Type B pancreatic cell (in vitro differentiated cells): Measurements from ENCODE around the gene RC3H2. TPM values are rescaled to one million over a fixed set of nuclear protein-coding genes. Genes with fewer than 3 reads are reported as not detected.
"Not testable (repeated sequence)": the region's sequence is repeated elsewhere in the genome, so short reads cannot be mapped to it uniquely, and the experiment has no call there.

ENCODE experiments used
- DNase-seq: peaks from one replicate; pipeline ENCODE4 v3.0.0; 2021; ENCODE audit warnings: mixed read lengths; ENCODE audit not compliant: unreplicated experiment; ENCODE audit errors: extremely low spot score
- H3K27ac Mint-ChIP-seq: 2 replicates; pipeline ENCODE4 v1.8.0; 2021; ENCODE audit warnings: mild to moderate bottlenecking, mixed read lengths
- H3K27me3 Mint-ChIP-seq: 2 replicates; pipeline ENCODE4 v1.8.0; 2021; ENCODE audit warnings: mixed read lengths
- H3K36me3 Mint-ChIP-seq: 2 replicates; pipeline ENCODE4 v1.8.0; 2021; ENCODE audit warnings: mixed read lengths
- H3K4me1 Mint-ChIP-seq: one replicate; pipeline ENCODE4 v1.8.0; 2021; ENCODE audit warnings: mixed read lengths; ENCODE audit not compliant: unreplicated experiment
- H3K4me3 Mint-ChIP-seq: 2 replicates; pipeline ENCODE4 v1.8.0; 2021; ENCODE audit warnings: mild to moderate bottlenecking, mixed read lengths
- H3K9me3 Mint-ChIP-seq: 2 replicates; pipeline ENCODE4 v1.8.0; 2021; ENCODE audit warnings: mixed read lengths
- total RNA-seq: library from RNA; stranded (reverse); gene quantifications from 2 replicates; pipeline ENCODE4 v1.2.1, GENCODE V29; 2021; ENCODE audit warnings: low replicate concordance
- TF ChIP-seq, protein P1 (sequence below): fragments of 200-600 bp; sonication (generic); conservative IDR thresholded peaks from 2 replicates; pipeline ENCODE4 v1.5.0; 2021; ENCODE audit warnings: antibody characterized with exemption, mild to moderate bottlenecking

The RC3H2 gene
- total RNA-seq, 1 donor from 2014 or later: 57.7 TPM

DNA sequence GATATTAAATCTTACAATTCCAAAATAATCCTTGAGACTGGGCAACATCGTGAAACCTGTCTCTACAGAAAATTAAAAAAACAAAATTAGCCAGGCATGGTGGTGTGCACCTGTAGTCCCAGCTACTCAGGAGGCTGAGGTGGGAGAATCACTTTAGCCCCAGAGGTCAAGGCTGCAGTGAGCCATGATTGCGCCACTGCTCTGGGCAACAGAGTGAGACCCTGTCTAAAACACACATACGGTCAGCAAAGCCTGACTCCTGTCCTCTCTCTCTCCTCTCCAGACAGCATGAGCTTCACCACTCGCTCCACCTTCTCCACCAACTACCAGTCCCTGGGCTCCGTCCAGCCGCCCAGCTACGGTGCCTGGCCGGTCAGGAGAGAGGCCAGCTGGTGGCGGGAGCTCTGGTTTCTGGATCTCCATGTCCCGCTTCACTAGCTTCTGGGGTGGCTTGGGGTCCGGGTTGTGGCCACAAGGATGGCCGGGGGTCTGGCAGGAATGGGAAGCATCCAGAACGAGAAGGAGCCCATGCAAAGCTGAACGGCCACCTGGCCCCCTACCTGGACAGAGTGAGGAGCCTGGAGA lies 67.8 kb downstream of the RC3H2 start:
- peaks cover 7% of the 10 kb centered on the region for H3K9me3 Mint-ChIP-seq
- peaks cover 3% of the 10 kb centered on the region for H3K27me3 Mint-ChIP-seq
- no peaks in the 10 kb centered on the region for H3K4me1 Mint-ChIP-seq

DNA sequence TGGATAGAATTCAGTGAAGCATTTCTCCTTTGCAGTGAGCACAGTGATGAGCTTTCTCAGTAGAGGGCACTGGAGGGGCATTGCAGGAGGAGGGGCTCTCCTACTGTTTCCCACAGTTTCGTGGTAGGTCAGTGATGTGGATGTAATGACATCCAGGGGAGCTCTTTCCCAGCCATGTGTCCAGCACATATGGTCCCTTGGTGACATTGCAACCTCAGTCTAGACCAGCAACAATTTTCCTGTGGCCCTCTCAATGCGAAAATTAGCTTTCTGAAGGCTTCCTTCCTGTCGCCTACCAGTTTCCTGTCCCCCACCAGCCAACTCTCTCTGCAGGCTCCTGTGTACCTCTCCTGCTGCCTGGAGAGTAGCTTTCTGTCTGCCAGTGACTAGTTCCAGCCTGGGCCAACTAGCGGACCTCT lies 69.8 kb downstream of the RC3H2 start:
- Mint-ChIP-seq H3K27ac (no peak overlapping the region), H3K4me1 (no peaks in the 10 kb centered on the region), H3K9me3 (peaks cover 7% of the 10 kb centered on the region), H3K4me3 (no peak overlapping the region), H3K27me3 (peaks cover 3% of the 10 kb centered on the region), H3K36me3 (no peaks in the 10 kb centered on the region)
- TF ChIP-seq, protein P1, sequence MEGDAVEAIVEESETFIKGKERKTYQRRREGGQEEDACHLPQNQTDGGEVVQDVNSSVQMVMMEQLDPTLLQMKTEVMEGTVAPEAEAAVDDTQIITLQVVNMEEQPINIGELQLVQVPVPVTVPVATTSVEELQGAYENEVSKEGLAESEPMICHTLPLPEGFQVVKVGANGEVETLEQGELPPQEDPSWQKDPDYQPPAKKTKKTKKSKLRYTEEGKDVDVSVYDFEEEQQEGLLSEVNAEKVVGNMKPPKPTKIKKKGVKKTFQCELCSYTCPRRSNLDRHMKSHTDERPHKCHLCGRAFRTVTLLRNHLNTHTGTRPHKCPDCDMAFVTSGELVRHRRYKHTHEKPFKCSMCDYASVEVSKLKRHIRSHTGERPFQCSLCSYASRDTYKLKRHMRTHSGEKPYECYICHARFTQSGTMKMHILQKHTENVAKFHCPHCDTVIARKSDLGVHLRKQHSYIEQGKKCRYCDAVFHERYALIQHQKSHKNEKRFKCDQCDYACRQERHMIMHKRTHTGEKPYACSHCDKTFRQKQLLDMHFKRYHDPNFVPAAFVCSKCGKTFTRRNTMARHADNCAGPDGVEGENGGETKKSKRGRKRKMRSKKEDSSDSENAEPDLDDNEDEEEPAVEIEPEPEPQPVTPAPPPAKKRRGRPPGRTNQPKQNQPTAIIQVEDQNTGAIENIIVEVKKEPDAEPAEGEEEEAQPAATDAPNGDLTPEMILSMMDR: no peak
- no peak for DNase-seq

More for the DNA sequence above, 67.8 kb downstream of the RC3H2 start:
- no peaks in the 10 kb centered on the region for H3K36me3 Mint-ChIP-seq
- TF ChIP-seq, protein P1: no peak
- no peak overlapping the region for H3K27ac Mint-ChIP-seq
- H3K4me3 Mint-ChIP-seq: no peak overlapping the region
- DNase-seq: no peak

- Mint-ChIP-seq H3K9me3 (no peaks in the 10 kb centered on the region), H3K27ac (no peak overlapping the region), H3K27me3 (no peaks in the 10 kb centered on the region), H3K36me3 (no peaks in the 10 kb centered on the region), H3K4me1 (peaks cover 2% of the 10 kb centered on the region), H3K4me3 (no peak overlapping the region)
- TF ChIP-seq, protein P1: no peak
- no peak for DNase-seq
Observed at GRCh38 chr9:122832194-122832593, 73.0 kb downstream of the RC3H2 start.

GRCh38 chr9:122828965-122829284 lies 76.2 kb downstream of the RC3H2 start:
- peak overlapping the region; percentile 94 for H3K27ac Mint-ChIP-seq
- DNase-seq, H3K27me3 Mint-ChIP-seq, H3K36me3 Mint-ChIP-seq, H3K4me1 Mint-ChIP-seq, H3K9me3 Mint-ChIP-seq: not testable (repeated sequence)
- H3K4me3 Mint-ChIP-seq: peak overlapping the region; percentile 99

- Mint-ChIP-seq H3K4me1 (peaks cover 9% of the 10 kb centered on the region), H3K27me3 (no peaks in the 10 kb centered on the region), H3K9me3 (no peaks in the 10 kb centered on the region), H3K27ac (peak overlapping the region; percentile 94), H3K36me3 (no peaks in the 10 kb centered on the region), H3K4me3 (peak overlapping the region; percentile 99)
- no peak for DNase-seq
- TF ChIP-seq, protein P1: no peak
Observed at GRCh38 chr9:122827761-122828093, 77.4 kb downstream of the RC3H2 start.

DNA sequence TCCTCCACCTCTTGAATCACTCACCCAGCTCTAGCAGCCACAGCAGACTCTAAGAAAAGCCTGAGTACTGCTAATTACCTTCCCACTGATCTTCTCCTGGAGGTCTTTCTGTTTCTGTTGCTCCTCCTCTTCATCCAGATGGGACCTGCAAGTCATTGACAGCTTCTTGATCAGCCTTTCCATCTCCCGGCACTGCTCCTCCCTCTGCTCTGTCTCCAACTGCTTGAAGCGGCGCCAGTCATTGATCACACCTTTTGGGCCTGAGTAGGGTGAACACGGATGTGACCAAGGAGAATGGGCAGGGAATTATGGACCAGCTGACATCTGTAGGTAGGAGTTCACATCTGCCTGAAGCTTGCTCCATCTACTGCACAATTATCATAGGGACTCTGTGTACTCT lies 82.2 kb downstream of the RC3H2 start:
- H3K27ac Mint-ChIP-seq: no peak overlapping the region
- DNase-seq: no peak
- peaks cover 9% of the 10 kb centered on the region for H3K4me1 Mint-ChIP-seq
- TF ChIP-seq, protein P1: no peak
- no peak overlapping the region for H3K4me3 Mint-ChIP-seq
- no peaks in the 10 kb centered on the region for H3K9me3 Mint-ChIP-seq
- peaks cover 18% of the 10 kb centered on the region for H3K36me3 Mint-ChIP-seq
- H3K27me3 Mint-ChIP-seq: no peaks in the 10 kb centered on the region
